Retinal pigment epithelial cell (primary cell): ENCODE measurements around the gene ZNF584.
"Not testable (repeated sequence)": the region's sequence is repeated elsewhere in the genome, so short reads cannot be mapped to it uniquely, and the experiment has no call there.

Experiments used
- DNase-seq: peaks from one replicate; pipeline ENCODE4 v3.0.0-alpha.2; 2010; ENCODE audit warnings: low read depth
- H3K4me3 ChIP-seq: 2 replicates; pipeline ENCODE4 v1.5.1; 2011; ENCODE audit warnings: mild to moderate bottlenecking, low read length, control low read depth, moderate library complexity
- CTCF ChIP-seq: conservative IDR thresholded peaks from 2 replicates; pipeline ENCODE4 v1.5.1; 2011; ENCODE audit warnings: low read depth, low read length, control low read depth, inconsistent platforms

The ZNF584 gene

GRCh38 chr19:58368561-58369360, 39.7 kb upstream of the ZNF584 start:
- TF ChIP-seq CTCF: no peak
- no peak for DNase-seq
- no peak overlapping the region for H3K4me3 ChIP-seq

GRCh38 chr19:58372311-58373133, 35.9 kb upstream of the ZNF584 start:
- DNase-seq: no peak
- H3K4me3 ChIP-seq: no peak overlapping the region
- TF ChIP-seq CTCF: peak; percentile 19

- no peak for TF ChIP-seq CTCF
- DNase-seq: no peak
- H3K4me3 ChIP-seq: no peak overlapping the region
Observed at GRCh38 chr19:58374200-58374599, 34.2 kb upstream of the ZNF584 start.

- not testable (repeated sequence) for H3K4me3 ChIP-seq
- DNase-seq: peak; percentile 48
Observed at GRCh38 chr19:58376724-58377123, 31.7 kb upstream of the ZNF584 start.

- no peak for TF ChIP-seq CTCF
- no peak for DNase-seq
- H3K4me3 ChIP-seq: no peak overlapping the region
Observed at GRCh38 chr19:58379246-58379645, 29.2 kb upstream of the ZNF584 start.

DNA sequence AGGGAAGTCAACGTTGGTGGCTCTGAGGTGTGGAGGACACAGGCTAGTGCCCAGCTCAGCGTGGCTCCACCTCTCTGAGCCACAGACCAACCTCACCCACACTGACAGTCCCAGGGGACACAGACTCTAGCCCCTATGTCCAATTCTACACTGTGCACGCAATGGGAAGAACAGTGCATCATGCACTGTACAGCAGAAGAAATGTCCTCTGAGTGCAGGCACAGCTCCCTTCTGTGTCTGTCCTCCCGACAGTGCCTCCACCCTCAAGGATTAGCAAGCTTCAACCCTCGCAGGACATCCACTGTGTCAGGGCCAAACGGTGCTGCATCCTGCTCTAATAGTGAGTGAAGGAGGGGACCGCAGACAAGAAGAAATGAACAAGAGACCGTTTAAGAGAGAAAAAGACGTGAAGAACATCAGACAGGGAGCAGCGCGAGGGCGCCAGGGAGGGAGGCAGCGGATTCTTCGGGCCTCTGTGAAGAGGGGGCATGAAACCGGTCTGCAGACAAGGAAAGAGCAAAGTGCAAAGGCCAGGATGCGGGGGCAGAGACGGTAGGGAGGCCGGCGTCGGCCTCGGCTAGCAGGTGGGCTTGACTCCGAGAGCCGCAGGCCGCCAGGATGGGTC, 28.3 kb upstream of the ZNF584 start:
- H3K4me3 ChIP-seq: peak overlapping the region; percentile 68
- DNase-seq: no peak
- peak; percentile 2 for TF ChIP-seq CTCF

GRCh38 chr19:58380662-58381459, 27.6 kb upstream of the ZNF584 start, which contains the start of gene ZNF837:
Gene ZNF837, minus strand, starts transcription at chr19:58381030. Its CDS starts 11,698 bp downstream, at chr19:58369332.
- peak within 1 kb of the TSS; percentile 87 for H3K4me3 ChIP-seq
- peak; percentile 100 for DNase-seq
- TF ChIP-seq CTCF: no peak
